ENCODE measurements around the gene SLC26A8.

The SLC26A8 gene

GRCh38 chr6:35906499-35906846 is 118.0 kb downstream of the SLC26A8 start:
- no peak for DNase-seq

DNA sequence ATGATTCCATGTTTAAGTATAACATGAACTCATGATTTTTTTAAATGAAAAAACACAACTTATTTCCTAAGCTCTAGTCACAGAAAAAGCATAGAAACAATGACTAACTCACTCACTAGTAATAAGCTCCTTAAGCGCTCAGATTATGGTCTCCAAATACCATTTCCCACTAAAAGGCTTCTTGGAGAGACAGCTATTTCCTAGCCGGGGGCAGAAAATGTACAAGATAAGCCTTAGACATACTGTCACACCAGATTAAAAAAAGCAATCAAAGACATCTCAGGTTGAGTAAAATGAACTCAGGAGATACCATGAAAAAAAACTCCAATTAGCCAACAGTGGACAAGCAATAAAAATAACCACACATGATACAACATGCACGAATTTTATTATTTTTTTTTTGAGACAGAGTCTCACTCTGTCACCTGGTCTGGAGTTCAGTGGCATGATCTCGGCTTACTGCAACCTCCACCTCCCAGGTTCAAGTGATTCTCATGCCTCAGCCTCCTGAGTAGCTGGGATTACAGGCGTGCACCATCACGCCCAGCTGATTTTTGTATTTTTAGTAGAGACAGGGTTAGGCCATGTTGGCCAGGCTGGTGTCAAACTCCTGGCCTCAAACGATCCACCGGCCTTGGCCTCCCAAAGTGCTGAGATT is 118.5 kb downstream of the SLC26A8 start:
- no peak for DNase-seq

DNA sequence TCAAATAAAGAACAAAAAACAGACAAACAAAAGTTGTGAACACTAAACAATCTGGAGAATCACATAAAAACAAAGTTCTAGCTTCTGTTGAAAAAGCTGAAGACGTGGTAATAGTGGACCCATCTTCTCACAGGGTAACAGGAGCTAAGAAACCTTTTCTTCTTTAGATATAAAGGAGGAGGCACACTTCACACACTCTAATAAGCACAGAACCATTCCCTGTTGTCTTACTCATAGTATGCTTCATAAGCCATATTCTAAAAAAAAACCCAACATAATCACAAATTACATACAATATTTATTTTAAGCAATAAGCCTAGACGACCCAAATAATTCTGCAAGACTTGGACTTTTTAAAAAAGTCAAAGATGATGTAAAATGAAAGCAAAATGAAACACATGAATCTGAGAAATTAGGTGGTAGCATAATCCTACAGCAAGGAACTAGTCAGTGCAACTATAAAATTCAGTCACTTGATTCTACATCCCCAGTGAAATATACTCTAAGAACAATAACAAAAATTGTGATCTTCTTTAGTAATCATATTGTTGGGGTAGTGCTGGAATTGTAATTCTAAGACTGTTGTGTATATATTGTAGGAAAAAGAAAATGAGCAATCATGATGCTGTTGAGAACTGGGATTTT is 119.2 kb downstream of the SLC26A8 start:
- no peak for DNase-seq

DNA sequence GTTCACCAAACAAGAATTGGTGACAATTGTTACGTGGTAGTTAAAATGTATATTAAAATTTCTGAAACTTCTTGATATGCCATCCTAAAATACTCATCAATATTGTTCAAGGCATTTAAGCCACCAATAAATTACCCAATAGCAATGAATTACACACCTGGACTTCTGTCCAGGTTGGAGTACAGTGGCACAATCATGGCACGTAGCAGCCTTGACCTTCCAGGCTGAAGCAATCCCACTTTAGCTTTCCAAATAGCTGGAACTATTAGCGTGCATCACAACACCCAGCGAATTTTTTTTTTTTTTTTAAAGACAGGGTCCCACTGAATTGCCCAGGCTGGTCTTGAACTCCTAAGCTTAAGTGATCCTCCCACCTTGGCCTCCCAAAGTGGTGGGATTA is 120.8 kb downstream of the SLC26A8 start:
- no peak for DNase-seq

GRCh38 chr6:35900448-35900847 is 124.0 kb downstream of the SLC26A8 start:
- DNase-seq: no peak

- DNase-seq: no peak
Measured at GRCh38 chr6:35898003-35898402, 126.4 kb downstream of the SLC26A8 start.

DNA sequence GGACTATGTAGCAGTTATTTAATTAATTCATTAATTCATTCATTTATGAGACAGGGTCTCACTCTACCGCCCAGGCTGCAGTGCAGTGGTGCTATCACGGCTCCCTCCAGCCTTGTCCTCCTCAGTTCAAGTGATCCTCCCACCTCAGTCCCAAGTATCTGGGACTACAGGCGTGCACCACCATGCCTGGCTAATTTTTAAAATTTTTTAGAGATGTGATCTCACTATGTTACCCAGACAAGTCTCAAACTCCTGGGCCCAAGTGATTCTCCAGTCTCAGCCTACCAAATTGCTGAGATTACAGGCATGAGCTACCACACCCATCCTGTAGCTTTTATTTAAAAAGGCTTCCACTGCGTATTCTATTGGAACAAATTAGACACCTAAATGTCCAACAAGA is 127.0 kb downstream of the SLC26A8 start:
- DNase-seq: no peak

DNA sequence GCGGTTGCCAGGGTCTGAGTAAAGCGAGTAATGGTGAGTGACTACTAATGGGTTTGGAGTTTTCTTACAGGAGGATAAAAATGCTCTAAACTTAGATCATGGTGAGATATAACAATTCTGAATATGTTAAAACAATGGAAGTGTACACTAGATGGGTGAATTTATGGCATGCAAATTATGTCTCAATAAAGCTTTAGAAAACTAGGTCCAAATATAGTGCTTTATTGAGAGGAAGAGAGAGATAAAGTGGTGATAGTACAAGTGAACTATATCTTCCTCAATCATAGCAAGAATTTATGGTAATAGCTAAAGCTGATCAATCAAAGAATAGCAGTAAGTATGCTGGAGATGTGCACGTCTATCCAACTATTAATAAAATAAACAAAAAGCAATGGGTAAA is 127.4 kb downstream of the SLC26A8 start:
- DNase-seq: no peak

DNA sequence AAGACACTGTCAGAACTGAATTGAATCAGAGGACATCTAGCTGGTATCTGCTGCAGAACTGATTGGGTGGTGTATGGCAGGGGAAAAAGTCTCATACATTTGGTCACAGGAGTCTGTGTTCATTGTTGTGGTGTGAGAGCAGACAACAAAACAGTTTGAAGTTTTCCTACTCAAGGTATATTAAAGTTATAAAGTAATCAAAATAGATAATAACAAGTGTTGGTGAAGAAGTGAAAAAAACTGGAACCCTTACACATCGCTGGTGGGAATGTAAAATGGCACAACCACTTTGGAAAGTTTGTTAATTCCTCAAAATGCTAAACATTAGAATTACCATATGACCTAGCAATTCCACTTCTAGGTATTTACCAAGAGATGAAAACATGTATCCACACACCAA is 128.2 kb downstream of the SLC26A8 start:
- DNase-seq: no peak

- no peak for DNase-seq
Measured at GRCh38 chr6:35895560-35895959, 128.9 kb downstream of the SLC26A8 start.

DNA sequence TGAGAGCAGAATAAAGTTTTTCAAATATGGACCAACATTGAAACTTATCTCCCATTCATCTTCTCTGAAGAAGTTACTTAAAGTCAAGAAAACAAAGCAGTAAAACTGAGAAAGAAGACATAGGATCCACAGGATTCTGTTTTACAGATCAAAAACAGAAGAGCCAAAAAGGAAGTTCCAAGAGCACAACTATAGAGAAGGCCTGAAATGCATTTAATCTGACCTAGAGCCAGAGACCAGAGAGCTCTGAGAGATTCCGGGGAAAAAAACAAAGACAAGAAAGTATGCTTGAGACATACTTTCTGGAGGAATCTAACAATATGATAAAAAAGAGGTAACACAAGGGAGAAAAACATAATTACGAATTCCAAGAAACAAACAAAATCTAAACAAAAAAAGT is 129.7 kb downstream of the SLC26A8 start:
- no peak for DNase-seq
